ENCODE results near the gene THOC6.

Gene THOC6

GRCh38 chr16:2990891-2991290 lies 32.9 kb upstream of the THOC6 start:
- H3K4me3 ChIP-seq (ENCODE audit: low read depth, low read length), result no peak overlapping the region
- no peak for DNase-seq (ENCODE audit: low read depth)
- in situ Hi-C loops (cut with HindIII; ENCODE audit: low sequenced_read_pairs), result no loop called here
- no peak for TF ChIP-seq CTCF (IDR thresholded peaks at IDR 0.05; ENCODE audit: low read depth, low read length, missing control alignments)

DNA sequence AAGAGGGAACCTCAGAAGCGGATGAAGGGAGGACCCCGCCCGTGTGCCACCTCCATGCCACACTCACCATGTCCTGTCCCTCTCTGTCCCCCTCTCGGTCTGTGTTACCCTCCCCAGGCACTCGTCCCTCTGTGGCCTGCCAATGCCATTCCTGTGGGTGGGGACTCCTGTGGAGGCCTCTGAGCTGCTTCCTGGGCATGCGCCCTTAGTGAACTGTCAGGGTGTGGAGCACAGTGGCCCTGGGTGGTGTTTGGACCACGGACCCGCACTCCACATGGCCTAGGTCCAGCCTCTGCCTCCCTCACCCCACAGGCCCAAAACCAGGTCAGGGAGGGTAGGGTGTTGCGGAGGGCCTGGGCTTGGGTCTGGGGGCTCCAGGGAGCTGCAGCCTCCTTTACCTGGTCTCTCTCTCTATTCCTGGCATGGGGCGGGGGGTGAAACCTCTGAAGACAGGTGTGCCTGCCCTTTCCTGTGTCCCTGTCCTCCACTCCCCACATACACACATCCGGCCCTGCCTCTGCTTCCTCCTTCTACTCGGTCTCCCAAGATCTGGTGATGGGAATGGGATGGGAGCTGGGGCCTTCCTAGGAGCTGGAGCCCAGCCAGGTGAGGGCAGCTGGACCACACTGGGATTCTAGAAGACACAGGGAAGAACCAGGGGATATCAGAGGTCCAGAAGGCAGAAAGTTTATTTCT lies 32.1 kb upstream of the THOC6 start:
- TF ChIP-seq CTCF (IDR thresholded peaks at IDR 0.05; ENCODE audit: low read depth, low read length, missing control alignments), result no peak
- H3K4me3 ChIP-seq (ENCODE audit: low read depth, low read length), result no peak overlapping the region
- DNase-seq (ENCODE audit: low read depth), result no peak
- in situ Hi-C loops (cut with HindIII; ENCODE audit: low sequenced_read_pairs), result no loop called here

GRCh38 chr16:2992383-2993081 lies 31.3 kb upstream of the THOC6 start:
- TF ChIP-seq CTCF (IDR thresholded peaks at IDR 0.05; ENCODE audit: low read depth, low read length, missing control alignments), result no peak
- in situ Hi-C loops (cut with HindIII; ENCODE audit: low sequenced_read_pairs), result no loop called here
- H3K4me3 ChIP-seq (ENCODE audit: low read depth, low read length), result no peak overlapping the region
- no peak for DNase-seq (ENCODE audit: low read depth)

- H3K4me3 ChIP-seq (ENCODE audit: low read depth, low read length), result no peak overlapping the region
- DNase-seq (ENCODE audit: low read depth), result no peak
- in situ Hi-C loops (cut with HindIII; ENCODE audit: low sequenced_read_pairs), result no loop called here
- no peak for TF ChIP-seq CTCF (IDR thresholded peaks at IDR 0.05; ENCODE audit: low read depth, low read length, missing control alignments)
Measured at GRCh38 chr16:2996298-2996697, 27.5 kb upstream of the THOC6 start.

GRCh38 chr16:2999929-3000328 lies 23.9 kb upstream of the THOC6 start:
- no peak overlapping the region for H3K4me3 ChIP-seq (ENCODE audit: low read depth, low read length)
- in situ Hi-C loops (cut with HindIII; ENCODE audit: low sequenced_read_pairs), result no loop called here
- TF ChIP-seq CTCF (IDR thresholded peaks at IDR 0.05; ENCODE audit: low read depth, low read length, missing control alignments), result no peak
- no peak for DNase-seq (ENCODE audit: low read depth)

GRCh38 chr16:3000540-3000939 lies 23.3 kb upstream of the THOC6 start:
- no peak for TF ChIP-seq CTCF (IDR thresholded peaks at IDR 0.05; ENCODE audit: low read depth, low read length, missing control alignments)
- in situ Hi-C loops (cut with HindIII; ENCODE audit: low sequenced_read_pairs), result no loop called here
- DNase-seq (ENCODE audit: low read depth), result no peak

More at GRCh38 chr16:3000540-3000939, 23.3 kb upstream of the THOC6 start:
- no peak overlapping the region for H3K4me3 ChIP-seq (ENCODE audit: low read depth, low read length)

Data from astrocyte of the cerebellum (primary cell).